A549 treated with RU486 at 1 μM for 4 hours (cell line): ENCODE data around the gene ADAMTSL3. TPM values are rescaled to one million over a fixed set of nuclear protein-coding genes. Genes with fewer than 3 reads are reported as not detected.

ENCODE experiments used
- total RNA-seq: library from RNA; stranded (reverse); fragments of 200-300 nt; extraction: Qiagen RNA extraction; gene quantifications from 5 replicates; pipeline ENCODE4 v1.2.3, GENCODE V29; 2022; ENCODE audit warnings: low read depth

ADAMTSL3 gene, protein sequence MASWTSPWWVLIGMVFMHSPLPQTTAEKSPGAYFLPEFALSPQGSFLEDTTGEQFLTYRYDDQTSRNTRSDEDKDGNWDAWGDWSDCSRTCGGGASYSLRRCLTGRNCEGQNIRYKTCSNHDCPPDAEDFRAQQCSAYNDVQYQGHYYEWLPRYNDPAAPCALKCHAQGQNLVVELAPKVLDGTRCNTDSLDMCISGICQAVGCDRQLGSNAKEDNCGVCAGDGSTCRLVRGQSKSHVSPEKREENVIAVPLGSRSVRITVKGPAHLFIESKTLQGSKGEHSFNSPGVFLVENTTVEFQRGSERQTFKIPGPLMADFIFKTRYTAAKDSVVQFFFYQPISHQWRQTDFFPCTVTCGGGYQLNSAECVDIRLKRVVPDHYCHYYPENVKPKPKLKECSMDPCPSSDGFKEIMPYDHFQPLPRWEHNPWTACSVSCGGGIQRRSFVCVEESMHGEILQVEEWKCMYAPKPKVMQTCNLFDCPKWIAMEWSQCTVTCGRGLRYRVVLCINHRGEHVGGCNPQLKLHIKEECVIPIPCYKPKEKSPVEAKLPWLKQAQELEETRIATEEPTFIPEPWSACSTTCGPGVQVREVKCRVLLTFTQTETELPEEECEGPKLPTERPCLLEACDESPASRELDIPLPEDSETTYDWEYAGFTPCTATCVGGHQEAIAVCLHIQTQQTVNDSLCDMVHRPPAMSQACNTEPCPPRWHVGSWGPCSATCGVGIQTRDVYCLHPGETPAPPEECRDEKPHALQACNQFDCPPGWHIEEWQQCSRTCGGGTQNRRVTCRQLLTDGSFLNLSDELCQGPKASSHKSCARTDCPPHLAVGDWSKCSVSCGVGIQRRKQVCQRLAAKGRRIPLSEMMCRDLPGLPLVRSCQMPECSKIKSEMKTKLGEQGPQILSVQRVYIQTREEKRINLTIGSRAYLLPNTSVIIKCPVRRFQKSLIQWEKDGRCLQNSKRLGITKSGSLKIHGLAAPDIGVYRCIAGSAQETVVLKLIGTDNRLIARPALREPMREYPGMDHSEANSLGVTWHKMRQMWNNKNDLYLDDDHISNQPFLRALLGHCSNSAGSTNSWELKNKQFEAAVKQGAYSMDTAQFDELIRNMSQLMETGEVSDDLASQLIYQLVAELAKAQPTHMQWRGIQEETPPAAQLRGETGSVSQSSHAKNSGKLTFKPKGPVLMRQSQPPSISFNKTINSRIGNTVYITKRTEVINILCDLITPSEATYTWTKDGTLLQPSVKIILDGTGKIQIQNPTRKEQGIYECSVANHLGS (N-terminal part only)
- total RNA-seq = 0.19 to 0.60 TPM (median 0.25 TPM) in 5 replicates

GRCh38 chr15:83653639-83654378, at the start of gene ADAMTSL3:
TSS of gene ADAMTSL3 (plus strand) at chr15:83654123. CDS start at chr15:83655762, 1,639 bp downstream.

Other genes with a start within 250 kb of the ADAMTSL3 start
- 0.46 to 0.96 TPM (median 0.57 TPM) in 5 replicates for gene SH3GL3, start 206.8 kb upstream of the ADAMTSL3 start, total RNA-seq